K562 (cell line): ENCODE measurements around the gene JPT2. TPM values are rescaled to one million over a fixed set of nuclear protein-coding genes. Genes with fewer than 3 reads are reported as not detected.

Experiments used
- ATAC-seq: fragments of 200-7000 bp; cut with Tn5 transposase; 3 replicates; pipeline ENCODE4 v1.9.1; 2020; ENCODE audit warnings: moderate library complexity
- BruUV-seq: library from RNA; stranded (reverse); fragments of 400-500 nt; replicated peaks from 2 replicates; lab custom pipeline; 2021; lab: Mats Ljungman, UMichigan
- CTCF ChIA-PET: fragments of 300-600 bp; formaldehyde crosslinking; extraction: SDS; loops from one replicate; lab custom pipeline; 2021; ENCODE audit warnings: low intra/inter-chr PET ratio; lab: Yijun Ruan, JAX
- POLR2A ChIA-PET: fragments of 300-600, 350-650 bp; sonication (Branson Sonifier 250); formaldehyde crosslinking; extraction: SDS; loops from one replicate; lab custom pipeline; 2021; ENCODE audit warnings: antibody characterized with exemption, inconsistent platforms; lab: Yijun Ruan, JAX
- DNase-seq, 4 experiments: peaks; one replicate each; pipeline versions ENCODE4 v3.0.0 to v3.0.0-alpha.2; 2011 to 2018; ENCODE audit warnings: low spot score in 3 of 4, mixed read lengths in 3 of 4; ENCODE audit errors: extremely low read depth in 1 of 4
- FAIRE-seq: peaks from 2 replicates; lab custom pipeline; 2011; peaks lifted over from hg19 to GRCh38; lab: Jason Lieb, UNC
- H2AFZ ChIP-seq: 2 replicates; pipeline ENCODE4 v1.6.0; 2011; ENCODE audit warnings: low read depth, low read length, control low read depth, inconsistent platforms
- H3K27ac ChIP-seq: fragments of 200-600 bp; 3 replicates; pipeline ENCODE4 v1.8.0; 2011; ENCODE audit warnings: low read depth, mild to moderate bottlenecking, control low read depth, inconsistent platforms, low read length, moderate library complexity, mixed read lengths; ENCODE audit errors: extremely low read depth
- H3K27me3 ChIP-seq, 2 experiments: fragments of 300-600 bp in 1 of 2; 2 replicates in 1 of 2; 3 replicates in 1 of 2; pipeline versions ENCODE4 v1.6.0 to v1.8.0; 2011; ENCODE audit warnings: inconsistent platforms in 2 of 2, low read length in 2 of 2, mild to moderate bottlenecking in 1 of 2, mixed read lengths in 1 of 2, moderate library complexity in 1 of 2; ENCODE audit not compliant: control insufficient read depth in 2 of 2, insufficient read depth in 2 of 2
- H3K36me3 ChIP-seq: fragments of 300-600 bp; 3 replicates; pipeline ENCODE4 v1.8.0; 2011; ENCODE audit warnings: mild to moderate bottlenecking, low read length, inconsistent platforms; ENCODE audit not compliant: control insufficient read depth, insufficient read depth
- H3K4me1 ChIP-seq, 2 experiments: fragments of 200-600 bp in 1 of 2; replicated peaks in 1 of 2; 2 replicates in 1 of 2; 3 replicates in 1 of 2; pipeline versions ENCODE4 v1.5.1 to v1.8.0; 2011; ENCODE audit warnings: inconsistent platforms in 2 of 2, low read length in 2 of 2, mild to moderate bottlenecking in 1 of 2, mixed read lengths in 1 of 2, moderate library complexity in 1 of 2; ENCODE audit not compliant: control insufficient read depth in 2 of 2, insufficient read depth in 2 of 2
- H3K4me2 ChIP-seq: 2 replicates; pipeline ENCODE4 v1.6.1; 2011; ENCODE audit warnings: low read length, control low read depth, inconsistent platforms, mixed read lengths; ENCODE audit not compliant: insufficient read depth
- H3K4me3 ChIP-seq: fragments of 200-600 bp; sonication (generic), shearing (Covaris generic); 2 replicates; pipeline ENCODE4 v1.5.1; 2016; ENCODE audit warnings: control low read depth, inconsistent platforms
- H3K79me2 ChIP-seq: fragments of 200-600 bp; 3 replicates; pipeline ENCODE4 v1.8.0; 2011; ENCODE audit warnings: low read length, inconsistent platforms; ENCODE audit not compliant: control insufficient read depth, insufficient read depth
- H3K9ac ChIP-seq, 2 experiments: 2 replicates each; pipeline versions ENCODE4 v1.6.0 to v1.6.1; 2011; ENCODE audit warnings: low read depth in 2 of 2, low read length in 2 of 2, control low read depth in 1 of 2, inconsistent platforms in 1 of 2, mild to moderate bottlenecking in 1 of 2, mixed read lengths in 1 of 2; ENCODE audit not compliant: insufficient read depth in 1 of 2
- H3K9me1 ChIP-seq: one replicate; pipeline ENCODE4 v1.6.0; 2011; ENCODE audit warnings: inconsistent platforms, mild to moderate bottlenecking, low read length, moderate library complexity; ENCODE audit not compliant: control insufficient read depth, insufficient read depth
- H3K9me3 ChIP-seq: replicated peaks from 2 replicates; pipeline ENCODE4 v1.5.1; 2011; ENCODE audit warnings: low read depth, low read length, inconsistent platforms; ENCODE audit not compliant: control insufficient read depth, insufficient read depth
- H4K20me1 ChIP-seq: replicated peaks from 2 replicates; pipeline ENCODE4 v1.6.1; 2011; ENCODE audit warnings: low read length, inconsistent platforms, mixed read lengths; ENCODE audit not compliant: control insufficient read depth, insufficient read depth
- CCAR2 ChIP-seq: fragments of 200-400 bp; formaldehyde crosslinking; IDR thresholded peaks from 2 replicates; pipeline ENCODE4 v1.6.1; 2017; ENCODE audit warnings: mild to moderate bottlenecking, low read depth, low read length
- DIDO1 ChIP-seq: fragments of 450-650 bp; IDR thresholded peaks from 2 replicates; pipeline ENCODE4 v1.6.1; 2016; ENCODE audit warnings: low read depth, missing biosample characterization, missing genetic modification characterization
- FOSL1 ChIP-seq: fragments of 200-800 bp; sonication (Bioruptor generic); conservative IDR thresholded peaks from 2 replicates; pipeline ENCODE4 v1.6.1; 2016; ENCODE audit warnings: missing genetic modification characterization, missing compliant biosample characterization
- GTF2E2 ChIP-seq: fragments of 200-800 bp; sonication (Bioruptor generic); IDR thresholded peaks from 2 replicates; pipeline ENCODE4 v1.6.1; 2016; ENCODE audit warnings: missing genetic modification characterization, missing compliant biosample characterization
- NCOR1 ChIP-seq: fragments of 450-650 bp; IDR thresholded peaks from 2 replicates; pipeline ENCODE4 v1.6.1; 2016; ENCODE audit warnings: mild to moderate bottlenecking, moderate library complexity
- NFIX ChIP-seq: fragments of 250-450 bp; sonication (Bioruptor Pico); IDR thresholded peaks from 2 replicates; pipeline ENCODE4 v1.4.0; 2020; ENCODE audit warnings: low read depth, mild to moderate bottlenecking, moderate library complexity
- PHB2 ChIP-seq: fragments of 450-650 bp; IDR thresholded peaks from 2 replicates; pipeline ENCODE4 v1.6.1; 2017; ENCODE audit warnings: low read depth
- SNIP1 ChIP-seq: fragments of 450-650 bp; IDR thresholded peaks from 2 replicates; pipeline ENCODE4 v1.7.1; 2017; ENCODE audit warnings: low read depth, mild to moderate bottlenecking
- SREBF1 ChIP-seq: fragments of 150-350 bp; IDR thresholded peaks from 2 replicates; pipeline ENCODE4 v1.6.1; 2014; ENCODE audit warnings: antibody characterized with exemption, low read depth, low read length, borderline replicate concordance
- STAT5A ChIP-seq: IDR thresholded peaks from 2 replicates; pipeline ENCODE4 v1.6.1; 2012; ENCODE audit warnings: low read length, inconsistent platforms, borderline replicate concordance
- WGBS: fragments of 100-300 bp; shearing (Covaris generic); methylation state at CpG from one replicate; pipeline ENCODE4 v1.1.6; 2016; ENCODE audit warnings: low coverage, mixed read lengths; ENCODE audit not compliant: insufficient coverage; ENCODE audit errors: missing lambda C conversion rate; 5-methylcytosine and 5-hydroxymethylcytosine counted together
- in situ Hi-C: fragments of 300-500 bp; cut with MboI; formaldehyde crosslinking; loops from 4 replicates; pipeline ENCODE4 v1.15.0; 2018; ENCODE audit warnings: inconsistent platforms, mixed read lengths
- intact Hi-C: fragments of 100-400 bp; cut with micrococcal nuclease; formaldehyde crosslinking; loops from 2 replicates; pipeline ENCODE4 v1.14.2; 2022
- polyA plus RNA-seq, 8 experiments: library from polyadenylated mRNA; depleted of rRNA in 4 of 8; stranded (reverse) in 5 of 8; unstranded in 3 of 8; fragments of >200 nt; fragmentation: Nextera tagmentation in 2 of 8; fragmentation: Illumina TruSeq in 1 of 8; extraction: Ambion mirVana in 2 of 8; extraction: Trizol in 1 of 8; gene quantifications; 2 replicates each; pipeline versions ENCODE4 v1.2.1 to v1.2.3, GENCODE V29; 2011 to 2014; ENCODE audit warnings: inconsistent platforms in 1 of 8, missing spikeins in 1 of 8
- total RNA-seq, 7 experiments: library from RNA; depleted of rRNA in 6 of 7; stranded (reverse); fragments of >200 nt in 6 of 7; fragmentation: Illumina TruSeq in 2 of 7; extraction: Trizol in 2 of 7; gene quantifications; 2 replicates each; pipeline versions ENCODE4 v1.2.1 to v1.2.3, GENCODE V29; 2011 to 2021; ENCODE audit warnings: low replicate concordance in 1 of 7
- TF ChIP-seq, protein P1 (sequence below): IDR thresholded peaks from 3 replicates; pipeline ENCODE4 v1.6.1; 2011; ENCODE audit warnings: borderline replicate concordance, mild to moderate bottlenecking; ENCODE audit not compliant: insufficient read length, insufficient read depth
- TF ChIP-seq, protein P2 (sequence below): fragments of 250-450 bp; sonication (Bioruptor Pico); IDR thresholded peaks from 2 replicates; pipeline ENCODE4 v1.8.0; 2021; ENCODE audit warnings: moderate library complexity, mild to moderate bottlenecking, inconsistent platforms
- TF ChIP-seq, protein P3 (sequence below): sonication (generic); formaldehyde crosslinking; IDR thresholded peaks from 2 replicates; pipeline ENCODE4 v1.8.0; 2022; ENCODE audit warnings: missing genetic modification reagents, mild to moderate bottlenecking, moderate library complexity, borderline replicate concordance
- TF ChIP-seq, protein P4 (sequence below): sonication (generic); formaldehyde crosslinking; IDR thresholded peaks from 2 replicates; pipeline ENCODE4 v1.9.0; 2022; ENCODE audit warnings: mild to moderate bottlenecking, missing genetic modification reagents
- TF ChIP-seq, protein P5 (sequence below): fragments of 250-450 bp; sonication (Bioruptor Pico); IDR thresholded peaks from 2 replicates; pipeline ENCODE4 v1.5.0; 2021

Gene JPT2
- total and polyA plus RNA-seq, 9 of the 15 experiments (the other 6 are each of a cell fraction or from before 2014, with no cell fraction given): 25.5 to 133 (median 106) TPM

DNA sequence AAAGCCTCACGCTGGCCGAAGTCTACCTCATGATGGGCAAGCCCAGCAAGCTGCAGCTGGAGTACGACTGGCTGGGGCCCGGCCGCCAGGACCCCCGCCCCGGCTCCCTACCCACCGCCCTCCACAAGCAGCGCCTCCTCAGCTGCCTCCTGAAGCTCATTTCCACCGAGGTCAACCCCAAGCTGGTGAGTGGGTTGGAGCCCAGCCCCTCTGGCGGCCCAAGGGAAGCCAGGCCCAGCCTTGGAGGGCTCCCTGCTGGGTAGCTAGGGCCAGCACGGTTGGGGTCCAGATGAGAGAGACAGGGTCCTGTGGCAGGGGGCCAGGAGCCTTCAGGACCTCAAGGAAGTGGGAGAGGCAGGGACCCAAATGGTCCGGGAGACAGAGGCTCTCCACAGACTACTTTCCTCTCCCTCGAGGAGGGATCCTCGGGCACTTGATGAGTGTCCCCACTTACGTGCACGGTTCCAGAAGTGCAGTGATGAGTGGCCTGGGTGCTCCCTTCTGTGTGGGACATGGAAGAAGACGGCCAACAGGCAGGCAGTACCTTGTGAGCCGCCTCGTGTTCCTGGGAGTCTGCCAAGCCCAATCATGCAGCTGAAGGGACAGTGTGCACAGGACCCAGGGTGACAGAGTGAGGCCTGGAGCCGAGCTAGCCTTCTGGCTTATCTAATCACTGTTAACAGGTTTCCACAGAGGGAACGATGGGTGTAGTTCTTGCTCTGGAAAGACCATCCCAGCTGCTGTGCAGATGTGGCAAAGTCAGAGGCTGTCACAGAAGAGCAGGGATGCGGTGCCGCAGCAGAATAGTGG, 21.1 kb upstream of the JPT2 start:
- H3K27me3 ChIP-seq: no peaks in the 10 kb centered on the region
- ChIA-PET CTCF (no interaction called here), POLR2A (interaction anchor here (0.6 to 0.7 kb wide), 2 partner anchors 12 to 17 kb away, joined by 3 read pairs; no protein-coding TSS in a partner anchor)
- intact Hi-C loops: no loop called here
- DNase-seq (peak in 2 of 4 experiments; percentile 43 to 59), ATAC-seq (peak; percentile 56), FAIRE-seq (no peak)
- no peak overlapping the region for H3K4me3 ChIP-seq
- no peak overlapping the region for H2AFZ ChIP-seq
- H3K9ac ChIP-seq: peak overlapping the region in 1 of 2 experiments; percentile 83; a peak in 2 of 4 replicates
- in situ Hi-C loops: no loop called here
- no peak overlapping the region; the same call in 2 of the 3 replicates for H3K27ac ChIP-seq
- no peaks in the 10 kb centered on the region for H3K9me3 ChIP-seq
- H3K79me2 ChIP-seq: no peaks in the 10 kb centered on the region; the same call in 2 of the 3 replicates
- peaks cover 0 to 36% of the 10 kb centered on the region in 2 experiments; a peak in 3 of 5 replicates for H3K4me1 ChIP-seq
- H3K36me3 ChIP-seq: peaks cover 88% of the 10 kb centered on the region; the same call in 2 of the 3 replicates
- H3K9me1 ChIP-seq: no peaks in the 10 kb centered on the region
- H3K4me2 ChIP-seq: no peak overlapping the region; the same call in 1 of the 2 replicates
- BruUV-seq: no TSS peak
- WGBS: 72% methylated on average over 19 of the region's 24 CpGs
- 0 out of 2 replicates have a peak, but pooled peaks cover 3% of the 10 kb centered on the region for H4K20me1 ChIP-seq
- TF ChIP-seq SNIP1 (no peak), FOSL1 (tag) (no peak), PHB2 (no peak), SREBF1 (no peak), NFIX (CRISPR knock-in tag) (no peak), GTF2E2 (no peak), DIDO1 (tag) (no peak), CCAR2 (no peak), NCOR1 (peak; percentile 34; the same call in 1 of the 2 replicates), STAT5A (no peak)
- TF ChIP-seq, protein P1, sequence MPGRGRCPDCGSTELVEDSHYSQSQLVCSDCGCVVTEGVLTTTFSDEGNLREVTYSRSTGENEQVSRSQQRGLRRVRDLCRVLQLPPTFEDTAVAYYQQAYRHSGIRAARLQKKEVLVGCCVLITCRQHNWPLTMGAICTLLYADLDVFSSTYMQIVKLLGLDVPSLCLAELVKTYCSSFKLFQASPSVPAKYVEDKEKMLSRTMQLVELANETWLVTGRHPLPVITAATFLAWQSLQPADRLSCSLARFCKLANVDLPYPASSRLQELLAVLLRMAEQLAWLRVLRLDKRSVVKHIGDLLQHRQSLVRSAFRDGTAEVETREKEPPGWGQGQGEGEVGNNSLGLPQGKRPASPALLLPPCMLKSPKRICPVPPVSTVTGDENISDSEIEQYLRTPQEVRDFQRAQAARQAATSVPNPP: no peak
- TF ChIP-seq, protein P2, sequence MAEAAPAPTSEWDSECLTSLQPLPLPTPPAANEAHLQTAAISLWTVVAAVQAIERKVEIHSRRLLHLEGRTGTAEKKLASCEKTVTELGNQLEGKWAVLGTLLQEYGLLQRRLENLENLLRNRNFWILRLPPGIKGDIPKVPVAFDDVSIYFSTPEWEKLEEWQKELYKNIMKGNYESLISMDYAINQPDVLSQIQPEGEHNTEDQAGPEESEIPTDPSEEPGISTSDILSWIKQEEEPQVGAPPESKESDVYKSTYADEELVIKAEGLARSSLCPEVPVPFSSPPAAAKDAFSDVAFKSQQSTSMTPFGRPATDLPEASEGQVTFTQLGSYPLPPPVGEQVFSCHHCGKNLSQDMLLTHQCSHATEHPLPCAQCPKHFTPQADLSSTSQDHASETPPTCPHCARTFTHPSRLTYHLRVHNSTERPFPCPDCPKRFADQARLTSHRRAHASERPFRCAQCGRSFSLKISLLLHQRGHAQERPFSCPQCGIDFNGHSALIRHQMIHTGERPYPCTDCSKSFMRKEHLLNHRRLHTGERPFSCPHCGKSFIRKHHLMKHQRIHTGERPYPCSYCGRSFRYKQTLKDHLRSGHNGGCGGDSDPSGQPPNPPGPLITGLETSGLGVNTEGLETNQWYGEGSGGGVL (CRISPR knock-in tag): no peak
- TF ChIP-seq, protein P3, sequence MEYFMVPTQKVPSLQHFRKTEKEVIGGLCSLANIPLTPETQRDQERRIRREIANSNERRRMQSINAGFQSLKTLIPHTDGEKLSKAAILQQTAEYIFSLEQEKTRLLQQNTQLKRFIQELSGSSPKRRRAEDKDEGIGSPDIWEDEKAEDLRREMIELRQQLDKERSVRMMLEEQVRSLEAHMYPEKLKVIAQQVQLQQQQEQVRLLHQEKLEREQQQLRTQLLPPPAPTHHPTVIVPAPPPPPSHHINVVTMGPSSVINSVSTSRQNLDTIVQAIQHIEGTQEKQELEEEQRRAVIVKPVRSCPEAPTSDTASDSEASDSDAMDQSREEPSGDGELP: peak; percentile 38; the same call in 1 of the 2 replicates
- TF ChIP-seq, protein P4, sequence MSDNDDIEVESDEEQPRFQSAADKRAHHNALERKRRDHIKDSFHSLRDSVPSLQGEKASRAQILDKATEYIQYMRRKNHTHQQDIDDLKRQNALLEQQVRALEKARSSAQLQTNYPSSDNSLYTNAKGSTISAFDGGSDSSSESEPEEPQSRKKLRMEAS (CRISPR knock-in tag): 0 out of 2 replicates have a peak, but pooled peaks have one; percentile 27
- TF ChIP-seq, protein P5, sequence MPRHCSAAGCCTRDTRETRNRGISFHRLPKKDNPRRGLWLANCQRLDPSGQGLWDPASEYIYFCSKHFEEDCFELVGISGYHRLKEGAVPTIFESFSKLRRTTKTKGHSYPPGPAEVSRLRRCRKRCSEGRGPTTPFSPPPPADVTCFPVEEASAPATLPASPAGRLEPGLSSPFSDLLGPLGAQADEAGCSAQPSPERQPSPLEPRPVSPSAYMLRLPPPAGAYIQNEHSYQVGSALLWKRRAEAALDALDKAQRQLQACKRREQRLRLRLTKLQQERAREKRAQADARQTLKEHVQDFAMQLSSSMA (CRISPR knock-in tag): no peak
